HG03108 (cell line): ENCODE data around the gene TUBD1.
A peak's percentile ranks its signal among the peaks of the same experiment; 100 is the strongest.
"Not testable (repeated sequence)": the region's sequence is repeated elsewhere in the genome, so short reads cannot be mapped to it uniquely, and the experiment has no call there.

Experiments used
- ATAC-seq: cut with Tn5 transposase; IDR thresholded peaks from one replicate; pipeline ENCODE4 v1.9.1; 2021; ENCODE audit warnings: moderate library complexity; ENCODE audit not compliant: unreplicated experiment

Gene TUBD1

GRCh38 chr17:59876107-59876506, 16.6 kb downstream of the TUBD1 start:
- ATAC-seq: no peak

GRCh38 chr17:59874376-59874775, 18.4 kb downstream of the TUBD1 start:
- no peak for ATAC-seq

- not testable (repeated sequence) for ATAC-seq
These were observed 19.3 kb downstream of the TUBD1 start for GRCh38 chr17:59873414-59873813.

GRCh38 chr17:59872351-59872750, 20.4 kb downstream of the TUBD1 start:
- no peak for ATAC-seq

GRCh38 chr17:59870482-59870881, 22.3 kb downstream of the TUBD1 start:
- no peak for ATAC-seq

GRCh38 chr17:59869941-59870218, 22.9 kb downstream of the TUBD1 start:
- ATAC-seq: no peak

- no peak for ATAC-seq
These were observed 29.1 kb downstream of the TUBD1 start for GRCh38 chr17:59863616-59864015.

GRCh38 chr17:59859444-59860025, 33.2 kb downstream of the TUBD1 start:
- ATAC-seq: no peak

- no peak for ATAC-seq
These were observed 33.8 kb downstream of the TUBD1 start for GRCh38 chr17:59858932-59859331.

GRCh38 chr17:59858167-59858816, 34.5 kb downstream of the TUBD1 start:
- no peak for ATAC-seq

- ATAC-seq: no peak
These were observed 35.6 kb downstream of the TUBD1 start for GRCh38 chr17:59856859-59857794.

- ATAC-seq: not testable (repeated sequence)
These were observed 38.6 kb downstream of the TUBD1 start for GRCh38 chr17:59853919-59854729.

GRCh38 chr17:59853168-59853918, 39.4 kb downstream of the TUBD1 start:
- no peak for ATAC-seq

GRCh38 chr17:59852847-59853167, 39.9 kb downstream of the TUBD1 start:
- ATAC-seq: not testable (repeated sequence)

GRCh38 chr17:59851439-59852375, 41.0 kb downstream of the TUBD1 start:
- no peak for ATAC-seq

GRCh38 chr17:59850311-59850710, 42.4 kb downstream of the TUBD1 start:
- ATAC-seq: not testable (repeated sequence)

GRCh38 chr17:59848778-59849177, 44.0 kb downstream of the TUBD1 start:
- ATAC-seq: peak; percentile 35

GRCh38 chr17:59848385-59848668, 44.4 kb downstream of the TUBD1 start:
- ATAC-seq: no peak

GRCh38 chr17:59846394-59847165, 46.2 kb downstream of the TUBD1 start:
- ATAC-seq: peak; percentile 46
